GM18951 (cell line): Measurements from ENCODE around the gene NNAT.
"Not testable (repeated sequence)": the region's sequence is repeated elsewhere in the genome, so short reads cannot be mapped to it uniquely, and the experiment has no call there.

ENCODE experiments used
- POLR2A ChIP-seq: IDR thresholded peaks from 4 replicates; pipeline ENCODE4 v1.6.1; 2011; ENCODE audit warnings: mild to moderate bottlenecking; ENCODE audit not compliant: insufficient read length, insufficient read depth; ENCODE audit errors: extremely low read depth
- in situ Hi-C: fragments of 300-500 bp; cut with MboI; formaldehyde crosslinking; loops from one replicate; pipeline ENCODE4 v1.12.0; 2022; ENCODE audit warnings: low sequenced_read_pairs, mixed read lengths, inconsistent platforms; ENCODE audit not compliant: unreplicated experiment

NNAT gene

DNA sequence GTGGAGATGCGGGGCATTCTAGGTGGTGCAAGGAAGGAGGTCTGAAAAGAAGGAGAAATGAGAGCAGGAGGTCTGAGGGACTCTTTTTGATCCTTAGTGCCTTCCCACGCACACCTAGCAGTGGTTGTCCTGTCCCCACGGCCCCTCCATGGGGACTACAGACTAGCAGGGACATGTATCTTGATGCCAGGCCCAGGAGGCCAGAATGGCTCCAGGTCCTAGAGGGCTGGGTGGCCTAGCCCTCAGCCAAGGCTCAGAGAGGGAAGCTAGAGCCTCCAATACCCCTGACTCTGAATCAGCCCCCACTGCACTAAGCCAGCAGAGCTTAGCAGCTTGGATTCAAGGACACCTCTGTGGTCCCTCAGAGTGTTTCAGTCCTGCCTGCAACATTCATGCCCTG is 23.3 kb downstream of the NNAT start:
- TF ChIP-seq POLR2A, result no peak
- in situ Hi-C loops, result loop anchor here (25.0 kb wide), 1 partner anchor 282 kb away; the partner anchor contains the start of gene GHRH

DNA sequence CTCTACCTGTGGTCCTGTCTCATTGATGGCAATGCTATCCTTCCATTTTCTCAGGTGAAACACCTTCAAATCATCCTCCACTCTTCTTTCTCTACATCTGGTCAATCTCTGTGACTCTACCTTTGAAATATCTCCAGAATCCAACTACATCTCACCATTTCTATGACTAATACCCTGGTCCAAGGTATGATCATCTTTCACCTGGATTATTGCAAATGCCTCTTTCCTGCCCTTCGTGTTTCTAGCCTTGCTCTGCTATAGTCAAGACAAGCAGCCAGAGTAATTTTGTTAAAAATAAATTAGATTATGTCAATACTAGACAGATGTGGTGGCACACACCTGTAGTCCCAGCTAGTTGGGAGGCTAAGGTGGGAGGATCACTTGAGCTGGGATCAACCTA is 24.5 kb downstream of the NNAT start:
- in situ Hi-C loops, result loop anchor here (25.0 kb wide), 1 partner anchor 283 kb away; the partner anchor contains the start of gene GHRH

DNA sequence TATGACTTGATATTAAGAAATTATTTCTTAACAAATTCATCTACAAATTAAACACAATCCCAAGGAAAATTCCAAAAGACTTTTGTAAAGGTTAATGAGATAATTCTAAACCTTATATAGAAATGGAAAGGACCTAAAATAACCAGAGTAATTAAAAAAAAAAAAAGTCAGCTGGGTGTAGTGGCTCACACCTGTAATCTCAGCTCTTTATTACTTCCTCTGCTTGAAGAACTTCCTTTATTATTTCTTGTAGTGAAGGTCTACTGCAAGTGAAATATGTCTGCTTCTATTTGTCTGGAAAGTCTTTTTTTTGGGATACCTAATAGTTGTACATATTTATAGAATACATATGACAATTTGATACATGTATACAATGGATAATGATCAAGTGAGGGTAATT is 26.9 kb downstream of the NNAT start:
- in situ Hi-C loops, result loop anchor here (25.0 kb wide), 1 partner anchor 286 kb away; the partner anchor contains the start of gene GHRH
- TF ChIP-seq POLR2A, result no peak

More for the DNA sequence above, 24.5 kb downstream of the NNAT start:
- TF ChIP-seq POLR2A, result no peak

- in situ Hi-C loops, result not testable (repeated sequence)
Observed at GRCh38 chr20:37550101-37550920, 29.3 kb downstream of the NNAT start.

- in situ Hi-C loops, result not testable (repeated sequence)
Observed at GRCh38 chr20:37551660-37552059, 30.6 kb downstream of the NNAT start.

DNA sequence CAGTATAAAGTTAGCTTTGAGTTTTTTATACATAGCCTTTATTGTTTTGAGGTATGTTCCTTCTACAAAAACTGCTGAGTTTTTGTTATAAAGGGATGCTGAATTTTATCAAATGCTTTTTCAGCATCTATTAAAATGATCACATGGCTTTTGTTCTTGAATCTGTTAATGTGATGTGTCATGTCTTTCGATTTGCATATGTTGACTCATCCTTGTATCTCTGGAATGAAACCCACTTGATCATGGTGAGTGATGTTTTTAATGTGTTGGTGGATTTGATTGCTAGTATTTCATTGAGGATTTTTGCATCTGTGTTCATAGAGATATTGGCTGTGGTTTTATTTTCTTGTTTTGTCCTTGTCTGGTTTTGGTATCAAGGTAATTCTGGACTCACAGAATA is 31.4 kb downstream of the NNAT start:
- in situ Hi-C loops, result no loop called here
- no peak for TF ChIP-seq POLR2A

DNA sequence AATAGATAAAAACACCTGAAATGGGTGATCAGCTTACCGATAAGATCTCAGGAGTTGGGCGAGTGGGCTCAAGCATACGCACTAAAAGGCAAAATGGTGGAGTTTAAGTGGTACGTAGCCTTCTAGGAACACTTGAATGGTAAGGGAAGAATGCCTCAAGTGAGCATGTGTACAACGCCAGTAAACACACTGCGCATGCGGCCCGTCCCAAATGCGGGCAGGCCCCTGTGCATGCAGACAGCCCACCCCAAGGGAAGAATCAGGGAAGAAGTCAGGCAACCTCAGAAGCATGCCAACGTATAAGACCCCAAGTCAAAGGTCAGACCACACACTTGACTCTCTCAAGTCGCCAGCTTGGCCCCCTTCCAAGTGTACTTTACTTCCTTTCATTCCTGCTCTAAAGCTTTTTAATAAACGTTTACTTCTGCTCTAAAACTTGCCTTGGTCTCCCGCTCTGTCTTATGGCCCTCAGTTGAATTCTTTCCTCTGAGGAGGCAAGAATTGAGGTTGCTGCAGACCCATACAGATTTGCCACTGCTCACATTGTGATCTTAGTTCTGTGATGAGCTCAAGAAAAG is 33.8 kb downstream of the NNAT start:
- in situ Hi-C loops, result not testable (repeated sequence)

DNA sequence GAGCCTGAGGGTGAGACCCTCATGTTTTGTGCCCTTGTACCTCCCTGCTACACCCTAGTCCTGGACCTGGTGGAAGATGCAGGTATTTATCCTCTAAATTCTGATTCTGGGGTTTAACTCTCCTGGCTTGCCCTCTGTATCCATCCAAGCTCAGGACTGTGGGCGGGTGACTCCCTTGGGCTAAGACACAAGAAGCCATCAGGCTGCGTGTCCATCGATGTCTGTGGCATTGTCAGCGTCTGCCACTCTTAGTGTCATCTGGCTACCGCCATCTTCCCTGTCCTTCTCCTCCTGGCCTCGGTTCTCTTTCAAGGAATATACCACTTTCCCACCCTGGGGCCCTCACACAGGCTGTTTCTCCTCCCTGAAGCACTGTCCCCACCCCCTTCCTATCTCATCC is 35.5 kb downstream of the NNAT start:
- in situ Hi-C loops, result no loop called here
- no peak for TF ChIP-seq POLR2A

GRCh38 chr20:37558306-37558705 is 37.3 kb downstream of the NNAT start:
- in situ Hi-C loops, result no loop called here
- no peak for TF ChIP-seq POLR2A

DNA sequence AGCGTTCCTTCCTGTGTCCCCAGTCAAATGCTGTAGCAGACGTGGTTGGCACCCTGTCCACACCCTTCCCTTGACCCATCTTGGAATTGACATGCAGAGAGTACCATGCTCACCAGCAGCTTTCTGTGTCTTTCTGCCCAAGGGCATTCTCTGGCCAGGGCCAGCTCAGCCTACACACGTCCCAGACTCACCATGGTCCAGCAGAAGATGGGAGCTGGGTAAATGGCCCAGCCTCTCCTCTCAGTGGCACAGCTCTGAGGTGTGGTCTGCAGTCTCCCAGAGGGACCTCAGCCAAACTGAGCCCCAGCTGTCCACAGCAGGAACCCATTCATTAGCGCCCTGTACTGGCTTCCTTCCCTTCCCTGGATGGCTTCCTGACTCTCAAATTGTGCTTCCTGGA is 37.7 kb downstream of the NNAT start:
- TF ChIP-seq POLR2A, result no peak
- in situ Hi-C loops, result no loop called here

DNA sequence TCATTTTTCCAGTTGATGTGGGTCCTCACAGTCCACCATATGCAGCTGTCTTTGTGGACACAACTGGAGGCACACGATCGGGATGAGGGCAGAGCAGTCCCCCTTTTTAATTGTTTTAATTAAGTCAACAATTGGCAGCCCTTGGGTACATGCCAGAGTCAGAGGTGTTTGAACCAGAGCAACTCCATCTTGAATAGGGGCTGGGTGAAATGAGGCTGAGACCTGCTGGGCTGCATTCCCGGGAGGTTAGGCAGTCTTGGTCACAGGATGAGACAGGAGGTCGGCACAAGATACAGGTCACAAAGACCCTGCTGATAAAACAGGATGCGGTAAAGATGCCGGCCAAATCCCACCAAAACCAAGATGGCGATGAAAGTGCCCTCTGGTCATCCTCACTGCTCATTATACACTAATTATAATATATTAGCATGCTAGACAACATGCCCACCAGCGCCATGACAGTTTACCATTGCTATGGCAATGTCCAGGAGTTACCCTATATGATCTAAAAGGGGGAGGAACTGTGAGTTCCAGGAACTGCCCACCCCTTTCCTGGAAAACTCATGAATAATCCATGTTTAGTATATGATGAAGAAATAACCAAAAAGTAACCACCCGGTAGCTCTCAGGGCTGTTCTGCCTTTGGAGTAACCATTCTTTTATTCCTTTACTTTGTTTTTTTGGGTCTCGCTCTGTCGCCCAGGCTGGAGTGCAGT is 38.4 kb downstream of the NNAT start:
- no peak for TF ChIP-seq POLR2A
- in situ Hi-C loops, result loop anchor here (10.0 kb wide), 1 partner anchor 665 kb away; no protein-coding TSS in a partner anchor

DNA sequence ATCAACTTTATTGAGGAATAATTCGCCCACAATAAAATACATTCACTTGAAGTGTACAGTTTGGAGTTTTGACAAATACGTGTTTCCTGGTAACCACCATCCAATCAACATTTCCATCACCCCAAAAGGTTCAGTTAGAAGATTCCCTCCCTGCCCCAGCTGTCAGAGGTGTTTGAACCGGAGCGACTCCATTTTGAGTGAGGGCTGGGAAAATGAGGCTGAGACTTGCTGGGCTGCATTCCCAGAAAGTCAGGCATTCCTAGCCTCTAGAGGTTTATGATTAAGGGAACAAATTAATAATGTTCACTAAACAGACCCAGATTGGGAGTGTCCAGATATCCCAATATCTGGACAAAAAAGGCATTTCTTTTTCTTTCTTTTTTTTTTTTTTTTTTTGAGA is 39.6 kb downstream of the NNAT start:
- in situ Hi-C loops, result loop anchor here (10.0 kb wide), 1 partner anchor 664 kb away; no protein-coding TSS in a partner anchor
- no peak for TF ChIP-seq POLR2A

- TF ChIP-seq POLR2A, result no peak
- in situ Hi-C loops, result loop anchor here (10.0 kb wide), 1 partner anchor 662 kb away; no protein-coding TSS in a partner anchor
Observed at GRCh38 chr20:37562695-37563480, 41.8 kb downstream of the NNAT start.
